HepG2 (cell line): ENCODE data around the gene ZNF821. TPM values are rescaled to one million over a fixed set of nuclear protein-coding genes. Genes with fewer than 3 reads are reported as not detected.

Source experiments
- FOXC1 ChIP-seq: sonication (generic); formaldehyde crosslinking; IDR thresholded peaks from 2 replicates; pipeline ENCODE4 v1.8.0; 2022; ENCODE audit warnings: mild to moderate bottlenecking, missing genetic modification reagents, borderline replicate concordance
- GTF3A ChIP-seq: sonication (generic); formaldehyde crosslinking; conservative IDR thresholded peaks from 2 replicates; pipeline ENCODE4 v1.4.0; 2020; ENCODE audit warnings: mild to moderate bottlenecking, missing genetic modification reagents
- PHF21A ChIP-seq: sonication (generic); formaldehyde crosslinking; IDR thresholded peaks from 2 replicates; pipeline ENCODE4 v1.5.0; 2020; ENCODE audit warnings: mild to moderate bottlenecking, missing genetic modification reagents
- SRY ChIP-seq: sonication (generic); formaldehyde crosslinking; IDR thresholded peaks from 2 replicates; pipeline ENCODE4 v1.8.0; 2022; ENCODE audit warnings: mild to moderate bottlenecking, missing genetic modification reagents
- SSRP1 ChIP-seq: IDR thresholded peaks from 2 replicates; pipeline ENCODE4 v1.6.1; 2016; ENCODE audit warnings: control low read depth
- TEAD2 ChIP-seq: sonication (generic); formaldehyde crosslinking; IDR thresholded peaks from 2 replicates; pipeline ENCODE4 v1.9.0; 2021; ENCODE audit warnings: missing genetic modification reagents
- U2AF1 ChIP-seq: fragments of 200-400 bp; formaldehyde crosslinking; optimal IDR thresholded peaks from 2 replicates; pipeline ENCODE3; 2017; ENCODE audit warnings: mild to moderate bottlenecking, low read depth, low read length
- ZBTB1 ChIP-seq: sonication (generic); formaldehyde crosslinking; IDR thresholded peaks from 2 replicates; pipeline ENCODE4 v1.4.0; 2020; ENCODE audit warnings: missing genetic modification reagents, borderline replicate concordance
- ZC3H13 ChIP-seq: sonication (generic); formaldehyde crosslinking; IDR thresholded peaks from 2 replicates; pipeline ENCODE4 v1.8.1; 2023; ENCODE audit warnings: mild to moderate bottlenecking, missing genetic modification reagents, moderate library complexity
- ZNF180 ChIP-seq: sonication (generic); formaldehyde crosslinking; IDR thresholded peaks from 2 replicates; pipeline ENCODE4 v1.4.0; 2020; ENCODE audit warnings: low read depth, missing genetic modification reagents, borderline replicate concordance
- ZNF350 ChIP-seq: sonication (generic); formaldehyde crosslinking; IDR thresholded peaks from 2 replicates; pipeline ENCODE4 v1.4.0; 2020; ENCODE audit warnings: mild to moderate bottlenecking, low read depth, missing genetic modification reagents, borderline replicate concordance
- ZNF407 ChIP-seq: sonication (generic); formaldehyde crosslinking; IDR thresholded peaks from one replicate; pipeline ENCODE4 v1.5.1; 2020; ENCODE audit warnings: mild to moderate bottlenecking, missing genetic modification reagents; ENCODE audit errors: not compliant biosample characterization
- ZNF430 ChIP-seq: sonication (generic); formaldehyde crosslinking; IDR thresholded peaks from 2 replicates; pipeline ENCODE4 v1.9.0; 2021; ENCODE audit warnings: mild to moderate bottlenecking, missing genetic modification reagents
- ZNF451 ChIP-seq: sonication (generic); formaldehyde crosslinking; IDR thresholded peaks from 2 replicates; pipeline ENCODE4 v1.5.0; 2020; ENCODE audit warnings: mild to moderate bottlenecking, missing genetic modification reagents
- ZNF678 ChIP-seq: sonication (generic); formaldehyde crosslinking; IDR thresholded peaks from 2 replicates; pipeline ENCODE4 v1.4.0; 2020; ENCODE audit warnings: mild to moderate bottlenecking, missing genetic modification reagents
- polyA plus RNA-seq, 8 experiments: library from polyadenylated mRNA; depleted of rRNA in 3 of 8; stranded (reverse) in 7 of 8; unstranded in 1 of 8; fragments of >200 nt; fragmentation: Illumina TruSeq in 4 of 8; extraction: Trizol in 4 of 8; gene quantifications; 2 replicates each; pipeline versions ENCODE4 v1.2.1 to v1.2.3, GENCODE V29; 2011 to 2016; ENCODE audit warnings: low read depth in 4 of 8, missing spikeins in 1 of 8, mixed read lengths in 1 of 8; ENCODE audit not compliant: insufficient read depth in 1 of 8
- total RNA-seq, 5 experiments: library from RNA; depleted of rRNA; stranded (reverse); fragments of >200 nt; fragmentation: Illumina TruSeq; extraction: Trizol; gene quantifications; 2 replicates each; pipeline ENCODE4 v1.2.3, GENCODE V29; 2016; ENCODE audit warnings: low read depth in 1 of 5
- TF ChIP-seq, protein P1 (sequence below): sonication (generic); formaldehyde crosslinking; IDR thresholded peaks from 2 replicates; pipeline ENCODE4 v1.8.1; 2022; ENCODE audit warnings: mild to moderate bottlenecking, missing genetic modification reagents
- TF ChIP-seq, protein P2 (sequence below): sonication (generic); formaldehyde crosslinking; IDR thresholded peaks from 2 replicates; pipeline ENCODE4 v1.8.1; 2023; ENCODE audit warnings: mild to moderate bottlenecking, moderate library complexity, missing genetic modification reagents
- TF ChIP-seq, protein P3 (sequence below): sonication (generic); formaldehyde crosslinking; IDR thresholded peaks from 2 replicates; pipeline ENCODE4 v1.5.0; 2020; ENCODE audit warnings: missing genetic modification reagents

The ZNF821 gene
- total and polyA plus RNA-seq, 2 of the 13 experiments (the other 11 are each of a cell fraction or from before 2014, with no cell fraction given): 7.0 to 9.1 TPM

GRCh38 chr16:71894921-71895678 lies 11.1 kb upstream of the ZNF821 start, which contains the start of gene IST1 (continued):
- TF ChIP-seq ZNF407 (CRISPR knock-in tag) (peak; percentile 85), GTF3A (peak; percentile 91), FOXC1 (CRISPR knock-in tag) (peak; percentile 96), PHF21A (CRISPR knock-in tag) (peak; percentile 100), SRY (CRISPR knock-in tag) (peak; percentile 89), ZBTB1 (CRISPR knock-in tag) (no peak), ZNF180 (peak; percentile 89; the same call in 1 of the 2 replicates), SSRP1 (CRISPR knock-in tag) (peak; percentile 82; the same call in 1 of the 2 replicates), ZNF350 (CRISPR knock-in tag) (peak; percentile 99), ZC3H13 (peak; percentile 79), ZNF451 (no peak), U2AF1 (peak; percentile 48), ZNF430 (CRISPR knock-in tag) (peak; percentile 84), TEAD2 (CRISPR knock-in tag) (peak; percentile 94), ZNF678 (CRISPR knock-in tag) (peak; percentile 82)
- TF ChIP-seq, protein P1, sequence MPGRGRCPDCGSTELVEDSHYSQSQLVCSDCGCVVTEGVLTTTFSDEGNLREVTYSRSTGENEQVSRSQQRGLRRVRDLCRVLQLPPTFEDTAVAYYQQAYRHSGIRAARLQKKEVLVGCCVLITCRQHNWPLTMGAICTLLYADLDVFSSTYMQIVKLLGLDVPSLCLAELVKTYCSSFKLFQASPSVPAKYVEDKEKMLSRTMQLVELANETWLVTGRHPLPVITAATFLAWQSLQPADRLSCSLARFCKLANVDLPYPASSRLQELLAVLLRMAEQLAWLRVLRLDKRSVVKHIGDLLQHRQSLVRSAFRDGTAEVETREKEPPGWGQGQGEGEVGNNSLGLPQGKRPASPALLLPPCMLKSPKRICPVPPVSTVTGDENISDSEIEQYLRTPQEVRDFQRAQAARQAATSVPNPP (CRISPR knock-in tag): peak; percentile 80; the same call in 1 of the 2 replicates
- TF ChIP-seq, protein P2, sequence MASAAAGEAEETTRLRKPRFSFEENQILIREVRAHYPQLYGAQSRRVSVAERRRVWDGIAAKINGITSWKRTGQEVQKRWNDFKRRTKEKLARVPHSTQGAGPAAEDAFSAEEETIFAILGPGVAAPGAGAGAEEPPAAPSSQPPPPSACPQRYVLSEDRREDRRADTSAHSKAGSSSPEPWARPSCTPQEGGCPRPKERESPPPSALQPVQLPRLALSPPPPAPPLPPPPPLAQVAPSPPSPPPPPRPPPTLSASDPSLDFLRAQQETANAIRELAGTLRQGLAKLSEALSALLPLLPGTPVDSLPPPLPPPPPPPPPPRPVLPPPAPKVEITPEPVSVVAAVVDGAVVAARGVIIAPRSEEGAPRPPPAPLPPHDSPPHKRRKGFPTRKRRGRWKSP (CRISPR knock-in tag): peak; percentile 91
- TF ChIP-seq, protein P3, sequence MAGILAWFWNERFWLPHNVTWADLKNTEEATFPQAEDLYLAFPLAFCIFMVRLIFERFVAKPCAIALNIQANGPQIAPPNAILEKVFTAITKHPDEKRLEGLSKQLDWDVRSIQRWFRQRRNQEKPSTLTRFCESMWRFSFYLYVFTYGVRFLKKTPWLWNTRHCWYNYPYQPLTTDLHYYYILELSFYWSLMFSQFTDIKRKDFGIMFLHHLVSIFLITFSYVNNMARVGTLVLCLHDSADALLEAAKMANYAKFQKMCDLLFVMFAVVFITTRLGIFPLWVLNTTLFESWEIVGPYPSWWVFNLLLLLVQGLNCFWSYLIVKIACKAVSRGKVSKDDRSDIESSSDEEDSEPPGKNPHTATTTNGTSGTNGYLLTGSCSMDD (CRISPR knock-in tag): 0 out of 2 replicates have a peak, but pooled peaks have one; percentile 89
